Activated gamma-delta T cell treated with Interleukin-2 at 50 U/mL for 16 hours (primary cell): Measurements from ENCODE around the gene FKBP8.

ENCODE experiments used
- DNase-seq: peaks from one replicate; pipeline ENCODE4 v3.0.0-alpha.2; 2020

FKBP8 gene

DNA sequence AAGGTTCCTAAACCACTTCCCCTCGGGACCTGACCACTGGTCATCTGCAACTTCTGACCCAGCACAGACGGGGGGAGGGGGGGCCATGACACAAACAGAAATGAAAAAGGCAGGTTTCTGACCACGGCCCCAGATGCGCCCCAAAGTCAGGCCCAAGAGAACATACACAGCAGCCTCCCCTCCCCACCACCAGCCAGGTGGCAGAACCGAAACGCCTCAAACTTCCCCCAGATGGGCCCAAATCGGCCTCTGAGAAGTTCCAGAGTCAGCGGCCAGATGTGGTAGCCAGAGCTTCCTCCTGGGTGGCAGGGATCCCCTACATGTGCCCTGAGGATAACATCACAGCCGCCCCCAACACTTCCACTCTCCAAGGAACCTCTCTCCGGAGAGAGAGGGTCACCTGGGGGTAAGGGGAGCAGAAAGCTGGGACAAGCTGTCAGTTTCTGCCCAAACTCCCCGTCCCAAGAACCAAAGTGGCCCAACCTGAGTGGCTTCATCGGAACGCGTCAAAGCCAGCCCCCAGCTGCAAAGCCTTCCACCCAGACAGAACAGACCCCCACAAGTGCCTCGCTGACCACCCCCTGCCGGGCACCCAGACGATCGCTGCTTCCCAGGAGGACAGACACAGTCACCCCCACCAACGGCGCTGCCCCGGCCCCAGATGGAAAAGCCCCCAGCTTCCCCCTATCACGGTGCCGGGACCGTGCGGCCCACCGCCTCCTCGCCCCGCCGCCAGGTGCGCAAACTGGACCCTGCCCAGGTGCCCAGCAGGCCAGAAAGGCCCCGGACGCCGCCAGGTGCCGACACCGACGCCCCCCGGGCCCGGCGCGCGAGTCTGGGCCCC, 22.3 kb downstream of the FKBP8 start:
- DNase-seq: no peak

DNA sequence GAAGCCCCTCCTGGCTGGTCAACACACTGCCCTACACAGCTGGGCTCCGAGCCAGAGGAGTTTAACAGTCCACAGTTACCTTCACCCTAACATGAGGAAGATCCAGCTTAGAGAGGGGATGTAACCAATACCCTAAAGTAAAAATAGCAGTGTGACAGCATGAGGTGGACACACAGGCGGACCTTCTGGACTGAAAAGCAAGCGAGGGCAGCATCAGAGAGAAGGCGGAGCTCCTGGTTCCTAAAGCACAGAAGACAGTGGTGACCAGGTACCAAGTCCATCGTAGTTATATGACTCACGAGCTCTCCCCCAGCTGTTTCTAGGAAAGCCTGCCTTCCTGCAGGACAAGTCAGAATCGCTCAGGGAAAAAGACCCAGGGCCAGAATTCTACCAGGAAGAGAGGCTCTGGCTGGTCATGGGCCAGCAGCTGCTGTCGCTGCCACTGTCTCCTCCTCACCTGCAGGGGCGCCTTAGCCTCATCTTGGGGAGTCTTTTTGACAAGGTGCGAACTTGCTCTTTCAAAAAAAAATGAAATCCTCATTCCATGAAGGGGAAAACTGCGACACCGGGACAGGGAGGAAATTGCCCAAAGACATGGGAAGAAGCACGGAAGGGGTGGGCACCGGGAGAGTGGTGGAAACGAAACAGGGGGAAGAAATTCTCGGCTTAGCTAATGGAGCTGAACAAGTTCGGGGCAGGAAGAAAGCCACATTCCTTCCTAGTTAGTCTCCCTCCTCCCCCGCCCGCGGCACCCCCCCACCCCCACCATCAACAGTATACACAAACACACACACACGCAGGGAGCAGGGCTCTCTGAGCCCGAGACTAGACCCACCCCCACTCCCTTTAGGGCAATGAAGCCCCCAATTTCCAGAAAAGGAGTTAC, 23.2 kb downstream of the FKBP8 start:
- DNase-seq: peak; percentile 57

DNA sequence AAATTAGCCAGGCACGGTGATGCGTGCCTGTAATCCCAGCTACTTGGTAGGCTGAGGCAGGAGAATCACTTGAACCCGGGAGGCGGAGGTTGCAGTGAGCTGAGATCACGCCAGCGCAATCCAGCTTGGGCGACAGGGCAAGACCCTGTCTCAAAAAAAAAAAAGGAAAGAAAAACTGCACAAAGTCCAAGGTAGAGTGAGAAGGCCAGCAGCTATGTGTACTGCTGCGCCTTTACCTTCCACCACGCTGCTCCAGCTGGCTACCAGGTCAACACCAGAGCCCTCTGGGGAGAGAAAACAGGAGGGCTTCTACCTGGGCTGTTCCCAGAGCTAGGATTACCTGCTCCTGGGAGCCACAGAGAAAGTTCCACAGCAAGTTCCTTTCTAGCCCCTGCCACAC, 24.7 kb downstream of the FKBP8 start:
- no peak for DNase-seq

DNA sequence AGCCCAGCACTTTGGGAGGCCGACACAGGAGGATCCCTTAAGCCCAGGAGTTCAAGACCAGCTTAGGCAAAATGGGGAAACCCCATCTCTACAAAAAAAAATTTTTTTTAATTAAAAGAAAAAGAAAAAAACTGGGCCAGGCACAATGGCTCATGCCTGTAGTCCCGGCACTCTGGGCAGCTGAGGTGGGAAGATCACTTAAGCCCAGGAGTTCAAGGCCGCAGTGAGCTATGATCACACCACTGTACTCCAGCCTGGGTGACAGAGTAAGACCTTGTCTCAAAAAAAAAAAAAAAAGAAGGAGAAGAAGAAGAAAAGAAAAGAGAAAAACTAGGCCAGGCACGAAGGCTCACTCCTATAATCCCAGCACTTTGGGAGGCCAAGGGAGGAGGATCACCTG, 25.8 kb downstream of the FKBP8 start:
- no peak for DNase-seq

DNA sequence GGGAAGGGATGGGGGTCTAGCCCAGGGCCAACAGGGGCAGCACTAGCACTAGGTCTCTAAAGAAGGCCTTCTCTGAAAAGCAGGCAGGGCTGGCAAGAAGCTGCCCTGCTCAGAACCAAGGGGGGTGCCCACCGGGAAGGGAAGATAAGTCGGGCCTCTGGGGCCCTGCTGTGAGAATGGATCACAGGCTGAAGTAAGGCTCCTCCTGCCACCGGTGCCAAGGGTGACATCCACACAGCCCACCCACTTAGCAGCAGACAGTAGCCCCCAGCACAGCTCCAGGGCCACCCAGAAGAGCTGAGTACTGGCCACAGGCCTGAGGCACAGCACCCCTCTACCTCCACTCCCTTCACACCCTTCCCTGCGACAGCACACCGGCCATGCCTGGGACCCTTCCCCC, 27.4 kb downstream of the FKBP8 start:
- DNase-seq: no peak

DNA sequence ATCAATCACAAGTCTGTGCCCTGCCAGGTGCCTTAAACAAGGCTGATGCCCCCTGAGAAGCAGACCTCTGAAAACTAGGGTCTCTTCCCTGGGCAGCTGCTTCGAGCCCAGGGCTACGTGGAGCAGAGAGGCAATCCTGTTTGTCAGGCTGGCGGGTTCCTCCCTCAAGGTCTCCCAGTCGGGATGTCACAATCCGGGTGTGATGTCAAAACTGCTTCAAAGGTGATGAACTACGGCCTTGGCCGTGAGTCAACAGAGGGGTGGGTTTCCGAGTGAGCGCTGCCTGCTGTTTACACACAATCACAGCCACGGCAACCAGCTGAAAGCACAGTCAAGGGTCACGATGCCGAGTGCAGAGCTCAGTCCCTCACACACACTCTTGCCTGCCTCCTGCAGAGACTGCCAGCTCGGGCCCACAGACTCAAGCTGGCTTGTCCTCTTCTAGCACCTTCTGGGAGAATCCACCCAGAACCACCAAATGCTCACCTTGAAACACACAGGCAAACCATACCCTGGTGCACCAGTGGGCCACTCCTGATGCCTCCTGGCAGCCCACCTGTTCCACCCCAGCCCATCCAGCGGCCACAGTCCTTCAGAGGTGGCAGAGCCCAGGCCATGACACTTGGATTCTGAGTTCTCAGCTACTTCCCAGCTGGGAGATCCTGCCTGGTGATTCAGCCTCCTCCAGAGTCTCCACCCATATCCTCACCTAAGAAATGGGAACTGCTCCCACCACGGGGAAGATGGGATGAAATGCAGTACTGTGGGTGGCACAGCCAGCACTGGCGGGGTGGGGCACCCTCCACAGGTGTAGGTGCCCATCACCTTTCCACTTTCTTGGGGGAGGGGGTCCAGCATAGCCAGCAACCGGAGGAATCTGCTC, 28.3 kb downstream of the FKBP8 start:
- peak; percentile 41 for DNase-seq

DNA sequence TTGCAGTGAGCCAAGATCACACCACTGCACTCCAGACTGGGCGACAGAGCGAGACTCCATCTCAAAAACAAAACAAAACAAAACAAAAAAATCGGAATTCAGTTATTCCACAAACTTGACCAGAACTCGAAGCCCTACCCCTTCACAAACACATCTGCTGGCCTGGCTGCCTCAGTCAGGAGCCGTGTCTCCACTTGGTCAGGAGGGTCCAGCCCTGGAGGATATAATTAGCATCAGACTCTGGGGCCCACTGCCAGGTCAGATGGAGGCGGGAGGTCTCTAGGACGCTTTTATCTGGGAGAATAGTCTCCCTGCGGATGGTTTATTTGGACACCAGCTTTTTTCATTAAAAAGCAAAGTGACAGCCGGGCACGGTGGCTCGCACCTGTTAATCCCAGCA, 29.5 kb downstream of the FKBP8 start:
- DNase-seq: no peak

DNA sequence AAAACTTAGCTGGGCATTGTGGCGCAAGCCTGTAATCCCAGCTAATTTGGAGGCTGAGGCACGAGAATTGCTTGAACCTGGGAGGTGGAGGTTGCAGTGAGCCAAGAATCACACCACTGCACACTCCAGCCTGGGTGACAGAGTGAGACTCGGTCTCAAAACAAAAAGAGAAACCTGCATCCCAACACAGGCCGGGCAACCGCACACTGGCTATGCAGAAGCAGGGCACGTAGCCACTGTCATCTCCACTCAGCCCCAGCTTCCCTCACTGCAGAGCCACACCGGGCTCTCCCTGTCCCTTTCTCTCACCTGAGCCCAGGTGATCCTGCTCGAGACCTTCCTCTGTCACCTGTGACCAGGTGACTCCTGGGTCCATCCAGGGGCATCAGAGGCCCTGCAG, 33.2 kb downstream of the FKBP8 start:
- DNase-seq: no peak

DNA sequence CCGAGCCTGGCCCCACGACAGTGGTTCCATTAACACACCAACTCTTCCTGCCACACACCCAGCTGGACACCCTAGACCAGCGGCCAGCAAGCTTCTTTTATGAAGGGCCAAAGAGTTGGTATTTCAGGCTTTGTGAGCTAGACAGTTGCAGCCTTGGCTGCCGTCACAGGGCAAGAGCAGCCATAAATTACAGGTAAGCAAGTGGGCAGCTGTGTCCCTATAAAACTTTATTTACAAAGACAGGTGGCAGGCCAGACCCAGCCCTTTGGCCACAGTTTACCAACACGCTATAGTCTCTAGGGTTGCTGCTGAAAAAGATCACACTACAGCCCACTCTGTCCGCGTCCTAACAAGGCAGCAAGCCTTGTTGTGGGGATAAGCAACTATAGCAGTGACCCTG, 34.8 kb downstream of the FKBP8 start:
- no peak for DNase-seq

DNA sequence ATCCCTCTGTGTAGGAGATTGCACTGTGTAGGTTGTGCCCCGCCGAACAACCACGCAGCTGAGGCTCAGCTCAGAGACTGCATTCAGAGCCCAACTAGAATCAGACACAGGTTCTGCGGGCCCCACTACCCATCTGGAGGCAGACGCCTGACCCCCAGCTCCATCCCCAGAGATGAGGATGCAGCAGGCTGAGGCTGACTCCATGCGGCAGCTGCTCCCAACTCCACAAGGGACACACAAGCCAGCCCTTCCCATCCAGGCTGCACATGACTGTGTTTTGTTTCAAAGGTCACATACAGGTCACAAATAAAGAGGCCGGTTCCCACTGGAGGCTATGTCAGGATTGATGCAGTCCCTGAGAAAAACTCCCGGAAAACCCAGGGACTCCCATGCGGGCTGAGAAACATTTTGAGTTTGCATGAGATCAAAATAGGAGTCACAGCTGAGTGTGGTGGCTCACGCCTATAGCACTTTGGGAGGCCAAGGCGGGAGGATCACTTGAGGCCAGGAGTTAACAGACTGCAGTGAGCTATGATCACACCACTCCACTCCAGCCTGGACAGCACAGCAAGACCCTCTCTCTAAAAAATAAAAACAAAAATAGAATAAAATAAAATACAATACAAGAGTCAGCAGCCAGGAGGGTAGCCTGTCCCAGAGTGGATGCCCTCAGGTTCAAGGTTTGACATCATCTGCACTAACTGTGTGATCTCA, 35.5 kb downstream of the FKBP8 start:
- no peak for DNase-seq

DNA sequence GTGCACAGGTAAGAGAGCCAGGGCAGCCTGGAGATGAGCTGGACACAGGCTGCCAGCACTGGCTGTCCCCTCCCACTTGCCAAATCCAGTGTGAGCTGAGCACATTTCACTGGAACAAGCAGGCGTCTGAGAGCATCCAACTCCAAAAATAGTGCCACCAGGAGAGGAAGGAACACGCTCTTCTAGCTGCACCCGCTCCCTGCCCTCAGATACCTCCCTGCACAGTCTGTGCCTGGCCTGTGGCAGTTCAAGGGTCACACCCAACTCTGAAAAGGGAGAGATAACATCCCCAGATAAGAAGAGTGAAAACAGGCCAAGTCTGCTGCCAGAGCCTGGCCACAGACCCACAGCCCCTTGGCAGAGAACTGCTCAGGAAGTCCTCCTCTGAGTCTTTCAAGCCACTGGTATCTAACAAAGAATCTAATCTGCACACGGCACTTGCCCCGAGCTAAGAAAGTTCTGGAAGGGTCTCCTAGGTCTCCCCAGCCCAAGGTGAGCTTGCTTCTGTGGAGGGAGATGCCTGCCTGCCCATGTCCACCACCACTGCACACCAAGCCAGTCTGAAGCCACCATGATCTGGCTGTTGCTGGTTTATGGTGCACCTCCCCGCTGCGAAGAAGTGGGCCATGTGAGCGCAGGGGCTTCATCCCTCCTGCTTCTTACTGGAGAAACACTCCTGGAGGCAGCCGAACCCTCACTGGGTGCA, 36.2 kb downstream of the FKBP8 start:
- DNase-seq: peak; percentile 44

DNA sequence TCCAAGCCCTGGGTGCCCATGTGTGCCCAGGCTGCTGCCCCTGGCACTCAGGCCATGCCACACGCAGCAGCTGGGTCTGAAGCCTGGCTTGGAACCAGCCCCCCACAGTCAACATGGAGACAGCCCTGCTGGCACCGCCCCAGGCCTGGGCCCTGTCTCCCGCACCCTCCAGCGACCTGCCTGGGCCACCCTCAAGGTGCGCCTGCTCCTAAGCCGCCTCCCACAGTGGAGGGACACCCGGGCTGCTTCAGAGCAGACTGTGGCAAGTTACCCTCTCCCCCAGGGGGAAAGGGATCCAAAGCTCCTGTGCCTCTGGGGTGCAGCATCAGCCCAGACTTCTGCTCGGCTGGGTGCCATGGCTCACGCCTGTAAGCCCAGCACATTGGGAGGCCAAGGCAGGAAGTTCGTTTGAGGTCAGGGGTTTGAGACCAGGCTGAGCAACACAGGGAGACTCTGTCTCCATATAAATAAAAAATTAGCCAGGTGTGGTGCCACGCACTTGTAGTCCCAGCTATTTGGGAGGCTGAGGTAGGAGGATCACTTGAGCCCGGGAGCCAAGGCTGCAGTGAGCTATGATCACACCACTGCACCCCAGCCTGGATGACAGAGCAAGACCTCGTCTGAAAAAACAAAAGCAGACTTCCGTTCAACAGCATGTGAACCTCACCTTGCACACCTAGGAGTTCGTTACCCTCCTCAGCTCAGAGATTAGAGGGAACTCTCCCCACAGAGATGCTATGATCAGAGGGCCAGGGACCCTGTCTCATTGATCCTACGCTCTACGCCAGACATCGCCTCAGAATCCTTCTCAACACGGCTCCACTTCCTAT, 37.1 kb downstream of the FKBP8 start:
- DNase-seq: no peak

DNA sequence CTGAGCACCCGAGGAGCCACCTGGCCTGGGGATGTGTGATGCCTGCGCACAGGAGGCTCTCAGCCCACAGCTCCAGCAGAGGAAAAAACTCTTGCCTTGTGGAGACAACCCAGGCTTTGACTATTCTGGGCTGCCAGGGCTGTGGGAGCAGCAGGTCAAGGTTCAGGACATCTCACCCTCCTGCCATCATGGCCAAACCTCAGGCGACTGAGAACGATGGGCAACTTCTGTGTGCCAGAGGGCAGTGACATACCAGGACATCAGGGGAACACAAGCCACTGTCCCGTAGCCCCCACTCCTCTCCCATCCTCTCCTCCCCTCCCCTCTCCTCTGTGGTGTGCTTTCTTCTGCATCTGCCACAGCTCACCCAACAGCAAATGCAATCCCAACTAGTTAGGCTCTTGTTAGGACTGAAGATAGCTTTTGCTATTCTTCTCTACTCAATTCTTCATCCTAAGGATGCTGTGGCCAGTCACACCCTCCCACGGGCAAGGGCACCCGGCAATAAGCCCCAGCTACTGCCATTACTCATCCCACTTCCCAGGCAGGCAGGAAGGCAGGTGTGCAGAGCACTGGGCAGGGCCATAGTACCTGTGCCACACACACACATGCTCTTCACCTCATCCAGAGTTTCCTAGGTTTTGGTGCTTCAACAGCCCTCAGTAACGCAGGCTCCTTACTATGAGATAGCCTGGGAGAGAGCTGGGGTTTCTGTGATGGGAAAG, 38.3 kb downstream of the FKBP8 start:
- no peak for DNase-seq

DNA sequence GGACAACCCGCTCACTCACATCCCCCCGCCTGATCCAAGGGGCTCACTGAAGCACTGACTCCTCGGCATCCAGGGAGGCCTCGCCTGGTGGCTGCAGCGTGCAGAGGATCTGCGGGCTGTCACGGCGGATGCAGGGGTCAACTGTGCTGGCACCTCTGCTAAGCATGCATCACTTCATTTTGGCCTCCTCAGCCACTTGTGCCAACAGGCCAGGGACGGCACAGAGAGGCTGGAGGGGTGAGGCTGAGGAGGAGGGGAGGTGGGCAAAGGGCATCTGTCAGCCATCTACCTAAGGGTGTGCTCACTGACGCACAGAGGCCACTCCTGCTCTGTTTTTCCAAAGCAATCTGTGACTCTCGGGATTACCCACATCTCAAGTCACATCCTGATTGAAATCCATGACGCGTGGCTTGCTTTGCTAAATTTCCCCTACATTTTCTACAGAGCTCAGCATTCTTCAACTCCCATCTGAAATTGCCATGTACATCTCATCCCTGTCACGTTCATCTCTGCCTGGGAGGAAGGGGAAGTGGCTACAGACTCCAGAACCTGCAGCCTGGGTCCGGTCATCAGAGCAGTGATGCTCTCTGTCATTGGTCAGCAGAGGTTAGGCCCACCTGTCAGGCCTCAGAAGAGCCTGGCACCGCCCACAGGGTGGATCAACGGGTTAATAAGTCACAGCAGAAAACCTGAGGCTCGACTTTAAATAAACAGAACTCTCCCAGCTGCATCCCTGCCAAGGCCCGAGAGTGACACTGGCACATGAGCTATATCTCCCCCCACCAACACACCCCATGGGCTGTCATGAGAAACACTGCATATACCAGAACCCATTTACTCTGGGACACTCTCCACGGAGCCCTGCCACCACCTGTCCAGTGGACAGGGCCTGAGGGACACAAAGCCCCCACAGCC, 39.1 kb downstream of the FKBP8 start:
- DNase-seq: no peak

DNA sequence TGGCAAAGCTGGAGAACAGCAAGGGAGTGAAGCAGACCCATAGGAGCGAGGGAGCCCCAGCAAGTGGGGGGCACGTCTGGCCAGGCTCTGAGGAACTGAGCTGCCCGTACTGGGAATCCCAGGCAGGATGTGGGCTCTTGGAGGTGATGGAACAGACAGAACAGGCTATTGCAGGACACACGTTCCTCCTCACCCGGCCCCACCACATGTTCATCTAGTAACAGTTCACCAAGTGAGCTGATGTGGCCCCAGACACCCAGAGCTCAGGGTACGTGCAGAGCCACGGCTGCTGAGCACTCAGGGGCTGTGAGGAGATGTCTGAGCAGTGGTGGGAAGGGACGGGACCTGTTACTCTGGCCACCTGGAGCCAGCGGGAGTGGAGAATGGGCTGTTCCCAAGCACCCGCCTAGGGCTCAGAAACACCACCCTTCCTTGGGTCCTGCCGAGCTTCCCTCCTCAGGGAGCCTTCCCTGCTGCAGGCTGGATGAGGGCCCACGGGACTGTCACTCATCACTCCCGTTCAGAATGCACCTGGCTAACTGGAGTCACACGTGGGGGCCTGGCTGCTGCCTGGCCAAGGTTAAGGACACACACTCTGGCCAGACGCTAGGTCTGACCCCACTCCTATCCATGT, 39.9 kb downstream of the FKBP8 start:
- DNase-seq: no peak

DNA sequence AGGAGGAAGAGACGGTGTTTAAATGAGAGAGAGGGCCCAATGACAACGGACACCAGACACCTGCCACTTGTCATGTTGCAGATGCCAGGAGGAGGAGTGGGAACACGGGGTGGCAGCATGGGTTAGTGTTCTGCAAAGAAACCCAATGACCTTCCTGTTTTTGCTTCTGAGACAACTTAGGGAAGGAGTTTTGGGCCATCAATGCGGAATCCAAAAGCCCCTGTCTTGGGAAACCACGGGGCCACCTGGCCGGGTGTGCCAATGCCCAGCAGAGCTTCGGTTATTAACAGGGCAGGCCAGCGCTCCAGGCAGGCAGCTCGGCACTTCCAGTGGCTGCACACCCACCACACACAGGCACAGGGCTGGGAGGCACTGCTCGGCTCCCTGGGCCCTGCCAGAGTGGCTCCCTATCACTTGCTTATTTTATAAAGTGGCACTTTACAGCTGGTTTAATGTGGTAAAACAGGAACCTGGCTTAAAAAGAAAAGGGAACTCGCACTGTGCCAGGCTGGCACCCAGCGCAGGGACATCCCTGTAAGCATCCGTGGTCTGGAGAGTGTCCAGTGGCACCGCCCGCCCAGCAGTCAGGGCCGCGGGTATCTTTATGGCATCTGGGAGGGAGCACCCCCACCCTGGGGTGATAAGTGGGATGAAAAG, 40.6 kb downstream of the FKBP8 start:
- no peak for DNase-seq

DNA sequence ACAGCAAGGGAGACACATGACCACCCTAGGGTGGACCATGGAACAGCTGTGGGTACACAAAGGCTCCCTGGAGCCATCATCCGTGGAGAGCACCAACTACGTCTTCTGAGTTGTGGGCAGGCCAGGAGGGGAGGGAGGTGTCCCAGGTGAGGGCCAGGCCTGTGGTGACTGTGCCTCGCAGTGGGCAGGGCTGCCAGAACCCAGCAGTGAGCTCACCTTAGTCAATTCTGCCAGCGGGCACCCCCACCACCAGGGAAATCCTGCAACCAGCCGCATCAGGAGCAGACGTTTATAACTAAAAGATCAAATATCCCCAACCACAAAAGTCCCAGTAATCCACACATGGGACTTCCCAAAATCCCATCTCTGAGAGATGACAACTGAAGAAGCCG, 41.1 kb downstream of the FKBP8 start:
- DNase-seq: no peak

DNA sequence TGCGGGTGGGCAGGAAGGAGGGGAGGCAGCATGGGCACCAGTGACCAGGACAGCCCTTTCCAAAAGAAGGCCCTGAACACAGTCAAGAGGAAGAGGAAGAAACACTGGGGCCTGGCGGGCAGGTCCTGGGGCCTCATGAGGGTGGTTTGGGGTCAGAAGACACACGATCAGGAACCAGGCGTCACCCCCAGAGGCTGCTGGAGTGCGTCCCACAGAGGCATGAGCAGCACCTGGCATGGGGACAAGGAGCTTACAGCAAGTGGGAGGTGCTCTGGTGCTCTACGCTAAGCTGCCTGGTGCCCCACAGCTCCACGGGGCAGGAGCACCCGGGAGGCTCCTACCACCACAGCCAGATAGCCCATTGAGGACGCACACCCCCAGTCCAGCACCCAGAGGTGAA, 41.5 kb downstream of the FKBP8 start:
- DNase-seq: no peak
